Endothelial cell of umbilical vein (primary cell): ENCODE results near the gene POLR3GL. TPM values are rescaled to one million over a fixed set of nuclear protein-coding genes. Genes with fewer than 3 reads are reported as not detected.

Experiments used
- BruUV-seq: library from RNA; stranded (reverse); fragments of 400-500 nt; replicated peaks from 2 replicates; lab custom pipeline; 2021; lab: Mats Ljungman, UMichigan
- CTCF ChIA-PET: fragments of 300-600, 350-600 bp; sonication (Branson Sonifier 250); formaldehyde crosslinking; loops from one replicate; lab custom pipeline; 2021; ENCODE audit warnings: antibody characterized with exemption, inconsistent platforms; lab: Charles Lee
- POLR2A ChIA-PET: fragments of 300-600, 350-600 bp; sonication (Branson Sonifier 250); formaldehyde crosslinking; loops from one replicate; lab custom pipeline; 2021; ENCODE audit warnings: antibody characterized with exemption, inconsistent platforms; lab: Charles Lee
- DNase-seq: peaks from one replicate; pipeline ENCODE4 v3.0.0-alpha.2; 2011; ENCODE audit warnings: low read depth, low spot score
- FAIRE-seq: peaks from 2 replicates; lab custom pipeline; 2011; peaks lifted over from hg19 to GRCh38; lab: Jason Lieb, UNC
- H2AFZ ChIP-seq: 2 replicates; pipeline ENCODE4 v1.6.0; 2012; ENCODE audit warnings: low read depth, low read length, control low read depth, inconsistent platforms
- H3K27ac ChIP-seq: 2 replicates; pipeline ENCODE4 v1.5.1; 2011; ENCODE audit warnings: low read depth, mild to moderate bottlenecking, control low read depth, low read length, moderate library complexity; ENCODE audit not compliant: insufficient read depth
- H3K27me3 ChIP-seq, 2 experiments: 2 replicates each; pipeline versions ENCODE4 v1.6.0 to v1.6.1; 2011; ENCODE audit warnings: low read length in 2 of 2, mixed read lengths in 1 of 2; ENCODE audit not compliant: control insufficient read depth in 2 of 2, insufficient read depth in 2 of 2
- H3K36me3 ChIP-seq, 2 experiments: 2 replicates in 1 of 2; 3 replicates in 1 of 2; pipeline ENCODE4 v1.5.1; 2011; ENCODE audit warnings: low read length in 2 of 2, mild to moderate bottlenecking in 1 of 2, moderate library complexity in 1 of 2; ENCODE audit not compliant: control insufficient read depth in 2 of 2, insufficient read depth in 2 of 2; ENCODE audit errors: extremely low read depth in 1 of 2
- H3K4me1 ChIP-seq: 3 replicates; pipeline ENCODE4 v1.5.1; 2011; ENCODE audit warnings: mild to moderate bottlenecking, low read length; ENCODE audit not compliant: control insufficient read depth, insufficient read depth; ENCODE audit errors: extremely low read depth
- H3K4me2 ChIP-seq: 2 replicates; pipeline ENCODE4 v1.6.1; 2011; ENCODE audit warnings: low read length, control low read depth, mixed read lengths; ENCODE audit not compliant: insufficient read depth
- H3K4me3 ChIP-seq, 3 experiments: fragments of 200-600 bp in 1 of 3; sonication (generic), shearing (Covaris generic) in 1 of 3; replicated peaks in 1 of 3; 2 replicates each; pipeline ENCODE4 v1.5.1; 2011 to 2016; ENCODE audit warnings: control low read depth in 3 of 3, low read length in 3 of 3, mild to moderate bottlenecking in 2 of 3, inconsistent platforms in 1 of 3, low read depth in 1 of 3, moderate library complexity in 1 of 3; ENCODE audit not compliant: insufficient read depth in 1 of 3
- H3K79me2 ChIP-seq: 2 replicates; pipeline ENCODE4 v1.6.0; 2012; ENCODE audit warnings: low read length, inconsistent platforms; ENCODE audit not compliant: control insufficient read depth, insufficient read depth
- H3K9ac ChIP-seq: replicated peaks from 2 replicates; pipeline ENCODE3; 2011; ENCODE audit warnings: low read length, control low read depth; ENCODE audit not compliant: insufficient read depth; ENCODE audit errors: extremely low read depth
- H3K9me1 ChIP-seq: replicated peaks from 3 replicates; pipeline ENCODE4 v1.6.0; 2011; ENCODE audit warnings: mild to moderate bottlenecking, low read length; ENCODE audit not compliant: control insufficient read depth, insufficient read depth; ENCODE audit errors: extremely low read depth
- H3K9me3 ChIP-seq: replicated peaks from 2 replicates; pipeline ENCODE4 v1.5.1; 2012; ENCODE audit warnings: low read length, inconsistent platforms; ENCODE audit not compliant: control insufficient read depth, insufficient read depth
- H4K20me1 ChIP-seq: replicated peaks from 2 replicates; pipeline ENCODE3; 2011; ENCODE audit warnings: mild to moderate bottlenecking, low read length; ENCODE audit not compliant: control insufficient read depth, insufficient read depth; ENCODE audit errors: extremely low read depth
- CTCF ChIP-seq, 2 donors: IDR thresholded peaks; 1 replicate in 1 of 2; 2 replicates in 1 of 2; pipeline ENCODE4 v1.5.1; 2011; ENCODE audit warnings: low read length in 2 of 2, mild to moderate bottlenecking in 2 of 2, moderate library complexity in 2 of 2, control low read depth in 1 of 2, inconsistent platforms in 1 of 2, low read depth in 1 of 2; ENCODE audit not compliant: insufficient read depth in 1 of 2; ENCODE audit errors: extremely low read depth in 1 of 2
- EZH2 ChIP-seq: IDR thresholded peaks from 2 replicates; pipeline ENCODE4 v1.6.1; 2012; ENCODE audit warnings: borderline replicate concordance, low read depth, mild to moderate bottlenecking, moderate library complexity, low read length, inconsistent platforms; ENCODE audit not compliant: severe bottlenecking
- FOS ChIP-seq: IDR thresholded peaks from 2 replicates; pipeline ENCODE4 v1.6.1; 2011; ENCODE audit warnings: mild to moderate bottlenecking, low read length, moderate library complexity, borderline replicate concordance; ENCODE audit not compliant: insufficient read depth
- GATA2 ChIP-seq: IDR thresholded peaks from 2 replicates; pipeline ENCODE4 v1.7.0; 2011; ENCODE audit warnings: low read depth, mild to moderate bottlenecking, moderate library complexity, mixed read lengths, low read length; ENCODE audit not compliant: insufficient read length, insufficient read depth
- JUN ChIP-seq: IDR thresholded peaks from 2 replicates; pipeline ENCODE4 v1.6.1; 2011; ENCODE audit warnings: borderline replicate concordance, low read depth; ENCODE audit not compliant: insufficient read length, insufficient read depth
- MAX ChIP-seq: IDR thresholded peaks from 2 replicates; pipeline ENCODE4 v1.6.1; 2011; ENCODE audit not compliant: insufficient read depth, insufficient read length
- MYC ChIP-seq: IDR thresholded peaks from one replicate; pipeline ENCODE4 v1.6.1; 2011; ENCODE audit warnings: mild to moderate bottlenecking, low read depth, low read length
- POLR2A ChIP-seq: IDR thresholded peaks from 2 replicates; pipeline ENCODE4 v1.6.1; 2012; ENCODE audit warnings: low read depth, mild to moderate bottlenecking, control low read depth, low read length
- POLR2AphosphoS5 ChIP-seq: IDR thresholded peaks from 2 replicates; pipeline ENCODE4 v1.6.1; 2012; ENCODE audit warnings: low read depth, mild to moderate bottlenecking, control low read depth, low read length, moderate library complexity; ENCODE audit not compliant: insufficient read depth
- dilution Hi-C: fragments of 300-500 bp; cut with MboI; formaldehyde crosslinking; loops from one replicate; pipeline ENCODE4 v1.15.0; 2019; ENCODE audit warnings: low sequenced_read_pairs; ENCODE audit not compliant: extremely low pct_ligation_motif_present
- intact Hi-C: fragments of 100-400 bp; cut with micrococcal nuclease; formaldehyde crosslinking; loops from one replicate; pipeline ENCODE4 v1.10.0; 2022
- polyA plus RNA-seq, 4 experiments: library from polyadenylated mRNA; depleted of rRNA in 3 of 4; stranded (reverse) in 3 of 4; unstranded in 1 of 4; fragments of >200 nt; gene quantifications; 2 replicates each; pipeline versions ENCODE4 v1.2.1 to v1.2.3, GENCODE V29; 2011 to 2012; ENCODE audit warnings: missing spikeins in 1 of 4
- total RNA-seq: library from RNA; stranded (reverse); gene quantifications from 2 replicates; pipeline ENCODE4 v1.2.3, GENCODE V29; 2021

Gene POLR3GL
- total and polyA plus RNA-seq, 2 donors (not counting 3 experiments of a cell fraction or from before 2014, with no cell fraction given) = 12.4 to 15.3 TPM

GRCh38 chr1:145926686-145927062 lies 37.8 kb upstream of the POLR3GL start:
- POLR2A ChIA-PET = interaction anchor here (1.0 to 1.7 kb wide), 9 partner anchors 8 to 102 kb away, joined by 3 to 11 read pairs (median 3); partner anchors contain the start of genes ANKRD34A, LIX1L, PEX11B and PIAS3

More at GRCh38 chr1:145926686-145927062, 37.8 kb upstream of the POLR3GL start:
- Histone ChIP-seq H3K27ac (peak overlapping the region; percentile 94), H3K36me3 (peaks cover 3 to 6% of the 10 kb centered on the region in 2 experiments), H3K9me1 (no peaks in the 10 kb centered on the region), H3K27me3 (no peaks in the 10 kb centered on the region), H3K9ac (peak overlapping the region; percentile 99), H3K4me3 (peak overlapping the region; percentile 80 to 89 (median 80)), H3K4me1 (peaks cover 8% of the 10 kb centered on the region), H4K20me1 (no peaks in the 10 kb centered on the region), H3K4me2 (peak overlapping the region; percentile 95), H3K9me3 (no peaks in the 10 kb centered on the region), H3K79me2 (peaks cover 13% of the 10 kb centered on the region), H2AFZ (peak overlapping the region; percentile 60)
- FAIRE-seq = no peak
- intact Hi-C loops = loop anchor here (1.0 to 5.0 kb wide), 3 partner anchors 31 to 38 kb away; partner anchors contain the start of genes ANKRD34A and POLR3GL
- BruUV-seq = no TSS peak
- TF ChIP-seq POLR2AphosphoS5 = no peak
- no peak for TF ChIP-seq FOS
- no peak for TF ChIP-seq POLR2A
- TF ChIP-seq MYC = no peak
- no peak for TF ChIP-seq CTCF (IDR thresholded peaks at IDR 0.05; ENCODE audit: extremely low read depth in 1 of 2, insufficient read depth in 1 of 2, low read depth in 1 of 2, low read length in 2 of 2)
- TF ChIP-seq MAX = no peak
- no peak for TF ChIP-seq JUN
- no peak for TF ChIP-seq EZH2
- no peak for TF ChIP-seq GATA2
- dilution Hi-C loops = no loop called here
- peak; percentile 7 for DNase-seq
- CTCF ChIA-PET = interaction anchor here (1.1 to 2.2 kb wide), 14 partner anchors 8 to 81 kb away, joined by 3 to 23 read pairs (median 6); partner anchors contain the start of genes ANKRD34A, LIX1L, NUDT17 and PEX11B
